Measurements from ENCODE around the gene UBXN10.

DNA sequence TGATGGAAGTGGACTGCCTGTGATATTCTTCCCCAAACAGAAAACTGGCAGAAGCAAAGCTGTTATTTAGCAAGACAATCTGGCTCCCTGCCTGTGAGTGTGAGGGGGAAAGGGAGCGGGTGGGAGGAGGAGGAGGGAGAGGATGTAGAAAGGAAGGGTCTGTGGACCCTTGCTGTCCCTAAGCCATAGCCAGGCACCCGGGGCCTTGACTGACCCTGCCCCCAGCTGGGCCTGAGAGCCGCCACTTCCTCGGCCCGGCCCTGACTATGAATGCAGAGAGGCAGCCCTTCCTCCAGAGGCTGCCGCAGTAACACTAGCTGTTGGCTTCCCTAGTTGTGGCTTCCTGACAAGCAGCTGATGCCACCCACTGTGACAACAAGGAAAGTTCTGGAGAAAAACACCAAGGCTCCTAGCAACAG is 32.9 kb upstream of the UBXN10 start:
- TF ChIP-seq CTCF (IDR thresholded peaks at IDR 0.05): no peak
- no peak for TF ChIP-seq POLR2A (IDR thresholded peaks at IDR 0.05; ENCODE audit: low read depth)

Measured in esophagus muscularis mucosa (tissue), 3 donors.